Measurements from ENCODE around the gene ADIPOQ. TPM values are rescaled to one million over a fixed set of nuclear protein-coding genes. Genes with fewer than 3 reads are reported as not detected.
A peak's percentile ranks its signal among the peaks of the same experiment; 100 is the strongest.

Gene ADIPOQ
- total and polyA plus RNA-seq, 10 donors, result 0.11 to 0.17 (median 0.12) TPM; not detected in 7

- H3K36me3 ChIP-seq, result no peaks in the 10 kb centered on the region
- H3K27ac ChIP-seq, result peak overlapping the region in 7 of 8 donors; percentile 7 to 75 (median 59)
- TF ChIP-seq POLR2AphosphoS5 (IDR thresholded peaks at IDR 0.05) (peak; percentile 80 to 87 (median 86)), CTCF (IDR thresholded peaks at IDR 0.05 in 8 of 11, conservative IDR thresholded peaks at IDR 0.05 in 3 of 11) (no peak)
- WGBS, 5 donors, result 2 to 8% (median 3%) methylated on average over 26 to 80 of the region's 80 CpGs
- H3K4me1 ChIP-seq, result peaks cover 14 to 43% (median 26%) of the 10 kb centered on the region in 6 donors
- peak; percentile 96 for DNase-seq
- H3K27me3 ChIP-seq (replicated peaks in 1 of 7), result peaks cover 3 to 90% (median 56%) of the 10 kb centered on the region in 7 donors
- peak overlapping the region; percentile 54 to 80 (median 64) for H3K4me3 ChIP-seq
- no peaks in the 10 kb centered on the region for H3K9me3 ChIP-seq
- intact Hi-C loops (cut with DNase I; ENCODE audit: low total_unique reads), result no loop called here
Measured at GRCh38 chr3:186826976-186827857, 15.3 kb upstream of the ADIPOQ start.

- intact Hi-C loops (cut with DNase I; ENCODE audit: low total_unique reads), result no loop called here
- Histone ChIP-seq H3K27me3 (replicated peaks in 1 of 7) (peaks cover 3 to 92% (median 57%) of the 10 kb centered on the region in 7 donors), H3K4me1 (peaks cover 14 to 43% (median 26%) of the 10 kb centered on the region in 6 donors), H3K27ac (no peak overlapping the region), H3K9me3 (no peaks in the 10 kb centered on the region), H3K36me3 (no peaks in the 10 kb centered on the region), H3K4me3 (no peak overlapping the region)
- TF ChIP-seq POLR2AphosphoS5 (IDR thresholded peaks at IDR 0.05) (no peak), CTCF (IDR thresholded peaks at IDR 0.05 in 8 of 11, conservative IDR thresholded peaks at IDR 0.05 in 3 of 11) (no peak), POLR2A (IDR thresholded peaks at IDR 0.05) (no peak)
- no peak for DNase-seq
- WGBS, 5 donors, result 22 to 31% (median 28%) methylated on average over 4 to 5 of the region's 5 CpGs
Measured at GRCh38 chr3:186828340-186828739, 14.2 kb upstream of the ADIPOQ start.

GRCh38 chr3:186831798-186832197, 10.7 kb upstream of the ADIPOQ start:
- 54 to 77% (median 72%) methylated on average over 4 of the region's 4 CpGs for WGBS, 5 donors
- Histone ChIP-seq H3K36me3 (no peaks in the 10 kb centered on the region), H3K4me3 (no peak overlapping the region), H3K9me3 (no peaks in the 10 kb centered on the region), H3K4me1 (peaks cover 4 to 21% (median 6%) of the 10 kb centered on the region in 6 donors), H3K27ac (no peak overlapping the region), H3K27me3 (replicated peaks in 1 of 7) (peaks cover 3 to 67% (median 32%) of the 10 kb centered on the region in 7 donors)
- TF ChIP-seq CTCF (IDR thresholded peaks at IDR 0.05 in 8 of 11, conservative IDR thresholded peaks at IDR 0.05 in 3 of 11) (no peak), POLR2AphosphoS5 (IDR thresholded peaks at IDR 0.05) (no peak), POLR2A (IDR thresholded peaks at IDR 0.05) (no peak)
- intact Hi-C loops (cut with DNase I; ENCODE audit: low total_unique reads), result no loop called here
- DNase-seq, result no peak

GRCh38 chr3:186832276-186832675, 10.2 kb upstream of the ADIPOQ start:
- TF ChIP-seq POLR2A (IDR thresholded peaks at IDR 0.05), result no peak
- no peak for TF ChIP-seq CTCF (IDR thresholded peaks at IDR 0.05 in 8 of 11, conservative IDR thresholded peaks at IDR 0.05 in 3 of 11)
- no peak for TF ChIP-seq POLR2AphosphoS5 (IDR thresholded peaks at IDR 0.05)
- 53 to 83% (median 70%) methylated on average over 1 of the region's 1 CpG for WGBS, 5 donors
- H3K27me3 ChIP-seq (replicated peaks in 1 of 7), result peaks cover 3 to 62% (median 32%) of the 10 kb centered on the region in 7 donors
- H3K4me1 ChIP-seq, result peaks cover 0 to 16% (median 6%) of the 10 kb centered on the region in 6 donors
- no peak overlapping the region for H3K4me3 ChIP-seq
- no peak for DNase-seq
- no peaks in the 10 kb centered on the region for H3K36me3 ChIP-seq
- H3K9me3 ChIP-seq, result no peaks in the 10 kb centered on the region
- no peak overlapping the region for H3K27ac ChIP-seq
- intact Hi-C loops (cut with DNase I; ENCODE audit: low total_unique reads), result no loop called here

Data from spleen (tissue), 11 donors.